Testis (tissue), 3 donors: ENCODE data around the gene NUP93. TPM values are rescaled to one million over a fixed set of nuclear protein-coding genes. Genes with fewer than 3 reads are reported as not detected.

ENCODE experiments used
- DNase-seq: peaks from one replicate; pipeline ENCODE4 v3.0.0-alpha.2; 2019
- H3K27ac ChIP-seq, 2 donors: fragments of 200-600 bp; sonication (generic); one replicate each; pipeline ENCODE4 v1.5.1; 2019
- H3K27me3 ChIP-seq: fragments of 200-600 bp; sonication (generic); one replicate; pipeline ENCODE4 v1.5.1; 2019
- H3K36me3 ChIP-seq: fragments of 200-600 bp; sonication (generic); one replicate; pipeline ENCODE4 v1.5.1; 2017; ENCODE audit warnings: low read depth; ENCODE audit errors: missing control alignments
- H3K4me1 ChIP-seq: fragments of 200-600 bp; sonication (generic); one replicate; pipeline ENCODE4 v1.5.1; 2019
- H3K4me3 ChIP-seq, 2 donors: fragments of 200-600 bp; sonication (generic); one replicate each; pipeline ENCODE4 v1.5.1; 2017 to 2019
- H3K9me3 ChIP-seq: fragments of 200-600 bp; sonication (generic); one replicate; pipeline ENCODE4 v1.5.1; 2017
- POLR2A ChIP-seq: fragments of 450-650 bp; IDR thresholded peaks from one replicate; pipeline ENCODE4 v1.6.1; 2017; ENCODE audit warnings: antibody characterized with exemption, mild to moderate bottlenecking, moderate library complexity
- WGBS, 2 donors: methylation state at CpG; one replicate each; pipeline ENCODE4 v1.1.5; 2018; 5-methylcytosine and 5-hydroxymethylcytosine counted together
- intact Hi-C: fragments of 100-400 bp; cut with DNase I; formaldehyde crosslinking; loops from one replicate; pipeline ENCODE4 v1.15.1; 2023; ENCODE audit warnings: low total_unique reads
- polyA plus RNA-seq: library from polyadenylated mRNA; stranded (reverse); fragments of 350-450 nt; fragmentation: Illumina TruSeq; extraction: RNeasy Lipid Tissue Mini Kit (QIAGEN cat#74804); gene quantifications from one replicate; pipeline ENCODE4 v1.2.3, GENCODE V29; 2014; ENCODE audit warnings: low read depth, low replicate concordance; ENCODE audit not compliant: insufficient read depth
- total RNA-seq, 2 donors: library from RNA; depleted of rRNA; stranded (reverse); fragments of >200 nt; gene quantifications; one replicate each; pipeline ENCODE4 v1.2.3, GENCODE V29; 2016
- TF ChIP-seq, protein P1 (sequence below), 3 experiments: fragments of 450-650 bp in 2 of 3; fragments of 200-600 bp in 1 of 3; sonication (generic) in 1 of 3; IDR thresholded peaks; one replicate each; pipeline ENCODE4 v1.5.1; 2016 to 2019; ENCODE audit warnings: antibody characterized with exemption in 3 of 3, mild to moderate bottlenecking in 2 of 3, moderate library complexity in 1 of 3

Gene NUP93
- total and polyA plus RNA-seq, 3 donors from 2014 or later: 94.2 to 147 (median 102) TPM

DNA sequence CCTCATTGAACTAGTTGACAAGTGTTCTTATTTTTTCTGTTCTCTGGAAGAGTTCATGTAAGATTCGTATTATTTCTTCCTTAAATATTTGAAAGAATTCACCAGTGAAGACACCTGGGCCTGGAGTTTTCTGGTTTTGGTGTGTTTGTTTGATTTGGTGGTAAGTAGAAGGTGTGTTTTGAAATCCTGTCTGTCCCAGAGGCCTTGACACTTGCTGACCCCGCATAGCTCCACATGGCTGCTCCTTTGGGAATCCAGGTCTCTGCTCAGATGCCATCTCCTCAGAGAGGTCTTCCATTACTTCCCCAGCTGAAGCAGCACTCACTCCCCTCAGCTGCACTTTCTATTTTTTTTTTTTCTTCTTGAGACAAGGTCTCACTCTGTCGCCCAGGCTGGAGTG is 5.7 kb upstream of the NUP93 start:
- Histone ChIP-seq H3K27me3 (no peaks in the 10 kb centered on the region), H3K4me3 (no peak overlapping the region), H3K9me3 (no peaks in the 10 kb centered on the region), H3K36me3 (no peaks in the 10 kb centered on the region), H3K27ac (no peak overlapping the region), H3K4me1 (peaks cover 4% of the 10 kb centered on the region)
- intact Hi-C loops: loop anchor here (10.0 kb wide), 1 partner anchor 121 kb away; no protein-coding TSS in a partner anchor
- DNase-seq: no peak
- 89 to 93% methylated on average over 3 of the region's 3 CpGs for WGBS, 2 donors
- TF ChIP-seq POLR2A: no peak
- TF ChIP-seq, protein P1, sequence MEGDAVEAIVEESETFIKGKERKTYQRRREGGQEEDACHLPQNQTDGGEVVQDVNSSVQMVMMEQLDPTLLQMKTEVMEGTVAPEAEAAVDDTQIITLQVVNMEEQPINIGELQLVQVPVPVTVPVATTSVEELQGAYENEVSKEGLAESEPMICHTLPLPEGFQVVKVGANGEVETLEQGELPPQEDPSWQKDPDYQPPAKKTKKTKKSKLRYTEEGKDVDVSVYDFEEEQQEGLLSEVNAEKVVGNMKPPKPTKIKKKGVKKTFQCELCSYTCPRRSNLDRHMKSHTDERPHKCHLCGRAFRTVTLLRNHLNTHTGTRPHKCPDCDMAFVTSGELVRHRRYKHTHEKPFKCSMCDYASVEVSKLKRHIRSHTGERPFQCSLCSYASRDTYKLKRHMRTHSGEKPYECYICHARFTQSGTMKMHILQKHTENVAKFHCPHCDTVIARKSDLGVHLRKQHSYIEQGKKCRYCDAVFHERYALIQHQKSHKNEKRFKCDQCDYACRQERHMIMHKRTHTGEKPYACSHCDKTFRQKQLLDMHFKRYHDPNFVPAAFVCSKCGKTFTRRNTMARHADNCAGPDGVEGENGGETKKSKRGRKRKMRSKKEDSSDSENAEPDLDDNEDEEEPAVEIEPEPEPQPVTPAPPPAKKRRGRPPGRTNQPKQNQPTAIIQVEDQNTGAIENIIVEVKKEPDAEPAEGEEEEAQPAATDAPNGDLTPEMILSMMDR (IDR thresholded peaks at IDR 0.05): no peak

DNA sequence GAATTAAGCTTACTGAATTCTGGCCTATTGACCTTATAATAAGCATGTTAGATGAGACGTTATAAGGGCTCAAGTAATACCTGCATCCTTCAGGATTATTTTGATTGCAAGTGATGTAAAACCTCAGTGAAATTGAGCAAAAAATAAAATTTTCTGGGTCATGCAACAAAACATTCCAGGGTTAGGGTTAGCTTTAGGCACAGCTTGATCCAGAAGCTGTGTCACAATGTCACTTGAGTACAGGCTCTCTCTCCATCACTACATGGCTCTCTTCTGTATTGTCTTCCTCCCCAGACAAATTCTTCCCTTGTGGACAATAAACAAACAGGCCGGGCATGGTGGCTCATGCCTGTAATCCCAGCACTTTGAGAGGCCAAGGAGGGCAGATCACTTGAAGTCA is 3.6 kb upstream of the NUP93 start:
- no peak for DNase-seq
- Histone ChIP-seq H3K4me1 (peaks cover 6% of the 10 kb centered on the region), H3K36me3 (no peaks in the 10 kb centered on the region), H3K9me3 (no peaks in the 10 kb centered on the region), H3K27me3 (no peaks in the 10 kb centered on the region), H3K27ac (no peak overlapping the region), H3K4me3 (no peak overlapping the region)
- intact Hi-C loops: loop anchor here (10.0 kb wide), 1 partner anchor 119 kb away; no protein-coding TSS in a partner anchor
- TF ChIP-seq, protein P1 (IDR thresholded peaks at IDR 0.05): no peak
- no peak for TF ChIP-seq POLR2A
- 85 to 89% methylated on average over 2 of the region's 2 CpGs for WGBS, 2 donors

DNA sequence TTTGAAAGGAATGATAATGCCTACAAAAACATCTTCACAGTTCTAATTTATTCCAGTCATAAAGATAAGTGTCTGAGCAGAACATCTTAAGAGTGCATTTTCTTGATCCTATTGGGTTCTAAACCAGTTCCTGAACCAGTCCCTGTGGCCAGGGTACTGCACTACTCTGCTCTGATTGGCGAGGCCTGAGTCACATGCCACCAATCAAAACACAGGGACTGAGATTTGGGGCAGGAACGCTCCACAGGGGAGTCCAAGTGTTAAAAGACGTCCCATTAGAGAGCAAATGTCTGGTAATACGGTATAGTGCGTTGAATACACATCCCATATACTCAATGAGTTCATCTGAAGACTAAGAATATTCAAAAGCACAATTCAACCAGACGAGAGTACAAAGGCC is 3.0 kb upstream of the NUP93 start:
- H3K27ac ChIP-seq: no peak overlapping the region
- intact Hi-C loops: loop anchor here (10.0 kb wide), 1 partner anchor 118 kb away; no protein-coding TSS in a partner anchor
- DNase-seq: no peak
- peaks cover 6% of the 10 kb centered on the region for H3K4me1 ChIP-seq
- no peak for TF ChIP-seq POLR2A
- TF ChIP-seq, protein P1 (IDR thresholded peaks at IDR 0.05): no peak
- WGBS, 2 donors: 75 to 88% methylated on average over 6 of the region's 6 CpGs
- no peaks in the 10 kb centered on the region for H3K36me3 ChIP-seq
- no peak overlapping the region for H3K4me3 ChIP-seq
- H3K27me3 ChIP-seq: no peaks in the 10 kb centered on the region
- H3K9me3 ChIP-seq: no peaks in the 10 kb centered on the region

DNA sequence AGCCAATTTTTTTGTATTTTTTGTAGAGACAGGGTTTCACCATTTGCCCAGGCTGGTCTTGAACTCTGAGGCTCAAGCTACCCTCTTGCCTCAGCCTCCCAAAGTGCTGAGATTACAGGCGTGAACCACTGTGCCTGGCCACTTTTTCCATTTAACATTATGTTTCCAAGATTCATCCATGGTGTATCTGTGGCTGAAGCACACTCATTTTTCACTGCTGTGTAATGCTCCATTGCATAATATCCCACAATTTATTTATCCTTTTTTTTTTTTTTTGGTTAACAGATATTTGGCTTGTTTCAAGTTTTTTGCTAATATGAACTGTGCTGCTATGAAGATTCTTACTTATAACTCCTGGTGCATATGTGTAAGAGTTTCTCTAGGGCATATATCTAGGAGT is 1.9 kb upstream of the NUP93 start:
- Histone ChIP-seq H3K4me1 (peaks cover 6% of the 10 kb centered on the region), H3K4me3 (no peak overlapping the region), H3K27ac (no peak overlapping the region), H3K27me3 (no peaks in the 10 kb centered on the region), H3K36me3 (no peaks in the 10 kb centered on the region), H3K9me3 (no peaks in the 10 kb centered on the region)
- intact Hi-C loops: loop anchor here (10.0 kb wide), 1 partner anchor 117 kb away; no protein-coding TSS in a partner anchor
- no peak for DNase-seq
- TF ChIP-seq, protein P1 (IDR thresholded peaks at IDR 0.05): no peak
- TF ChIP-seq POLR2A: no peak
- 80 to 87% methylated on average over 1 of the region's 1 CpG for WGBS, 2 donors
